GM21529 (cell line): Measurements from ENCODE around the gene ZNF469.

Experiments used
- ATAC-seq: cut with Tn5 transposase; IDR thresholded peaks from one replicate; pipeline ENCODE4 v1.9.1; 2021; ENCODE audit not compliant: unreplicated experiment

Gene ZNF469

GRCh38 chr16:88346680-88347505 lies 35.9 kb upstream of the ZNF469 start:
- ATAC-seq: no peak

GRCh38 chr16:88347656-88348376 lies 34.9 kb upstream of the ZNF469 start:
- ATAC-seq: no peak

GRCh38 chr16:88348377-88349152 lies 34.2 kb upstream of the ZNF469 start:
- no peak for ATAC-seq

GRCh38 chr16:88349153-88349902 lies 33.4 kb upstream of the ZNF469 start:
- ATAC-seq: no peak

- ATAC-seq: no peak
These were observed 32.6 kb upstream of the ZNF469 start for GRCh38 chr16:88349903-88350900.

- no peak for ATAC-seq
These were observed 31.8 kb upstream of the ZNF469 start for GRCh38 chr16:88350922-88351321.

GRCh38 chr16:88351491-88352101 lies 31.2 kb upstream of the ZNF469 start:
- no peak for ATAC-seq

GRCh38 chr16:88352261-88353200 lies 30.2 kb upstream of the ZNF469 start:
- ATAC-seq: no peak

GRCh38 chr16:88353232-88353631 lies 29.5 kb upstream of the ZNF469 start:
- no peak for ATAC-seq

GRCh38 chr16:88353691-88354090 lies 29.1 kb upstream of the ZNF469 start:
- no peak for ATAC-seq

- no peak for ATAC-seq
These were observed 28.3 kb upstream of the ZNF469 start for GRCh38 chr16:88354229-88355092.

GRCh38 chr16:88355093-88355388 lies 27.7 kb upstream of the ZNF469 start:
- no peak for ATAC-seq

- ATAC-seq: no peak
These were observed 27.2 kb upstream of the ZNF469 start for GRCh38 chr16:88355389-88356123.

- no peak for ATAC-seq
These were observed 26.5 kb upstream of the ZNF469 start for GRCh38 chr16:88356124-88356726.

- no peak for ATAC-seq
These were observed 26.0 kb upstream of the ZNF469 start for GRCh38 chr16:88356727-88357199.
